Activated CD4-positive, alpha-beta T cell treated with anti-CD3 and anti-CD28 coated beads, Interleukin-2, amount 10 ng/mL, durations not matched to agents 24 days and 14 days (primary cell): ENCODE results near the gene PLPP2. TPM values are rescaled to one million over a fixed set of nuclear protein-coding genes. Genes with fewer than 3 reads are reported as not detected.
A peak's percentile ranks its signal among the peaks of the same experiment; 100 is the strongest.
"Not testable (repeated sequence)": the region's sequence is repeated elsewhere in the genome, so short reads cannot be mapped to it uniquely, and the experiment has no call there.

Experiments
- DNase-seq: peaks from one replicate; pipeline ENCODE4 v3.0.0; 2022
- H3K27ac Mint-ChIP-seq: one replicate; pipeline ENCODE4 v1.8.0; 2022; ENCODE audit warnings: mild to moderate bottlenecking, mixed read lengths
- H3K27me3 Mint-ChIP-seq: one replicate; pipeline ENCODE4 v1.8.0; 2022; ENCODE audit warnings: mixed read lengths
- H3K36me3 Mint-ChIP-seq: one replicate; pipeline ENCODE4 v1.8.0; 2022; ENCODE audit warnings: low read depth, mild to moderate bottlenecking, mixed read lengths
- H3K4me1 Mint-ChIP-seq: one replicate; pipeline ENCODE4 v1.8.0; 2021; ENCODE audit warnings: mixed read lengths
- H3K4me3 Mint-ChIP-seq: one replicate; pipeline ENCODE4 v1.8.0; 2022; ENCODE audit warnings: mild to moderate bottlenecking, moderate library complexity, mixed read lengths
- H3K9me3 Mint-ChIP-seq: one replicate; pipeline ENCODE4 v1.8.0; 2021; ENCODE audit warnings: mixed read lengths
- intact Hi-C: fragments of 100-400 bp; cut with micrococcal nuclease; formaldehyde crosslinking; loops from one replicate; pipeline ENCODE4 v1.15.1; 2023
- total RNA-seq: library from RNA; stranded (reverse); gene quantifications from 2 replicates; pipeline ENCODE4 v1.2.3, GENCODE V29; 2022

The PLPP2 gene
- total RNA-seq, 1 donor from 2014 or later: 0.07 TPM

DNA sequence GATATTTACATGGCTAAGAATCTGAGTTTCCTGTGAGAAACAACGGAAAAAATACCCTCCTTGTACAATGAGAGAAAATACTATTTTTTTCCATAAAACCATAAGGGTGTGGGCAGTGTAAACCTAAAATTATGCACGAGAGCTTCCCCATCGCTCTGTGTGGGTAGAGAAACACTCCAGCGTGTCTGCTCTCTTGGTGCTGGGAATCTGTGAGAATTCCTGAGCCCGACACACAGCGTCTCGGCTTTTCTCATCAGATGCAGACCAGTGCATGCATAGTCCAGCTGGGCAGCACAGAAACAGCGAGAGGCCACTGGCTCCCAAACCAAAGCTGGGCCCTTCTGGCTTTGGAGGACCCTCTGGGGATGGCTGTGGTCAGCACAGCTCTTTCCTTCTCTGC, 12.0 kb downstream of the PLPP2 start:
- peaks cover 6% of the 10 kb centered on the region for H3K27me3 Mint-ChIP-seq
- H3K27ac Mint-ChIP-seq: no peak overlapping the region
- DNase-seq: no peak
- no peaks in the 10 kb centered on the region for H3K9me3 Mint-ChIP-seq
- intact Hi-C loops: no loop called here
- H3K36me3 Mint-ChIP-seq: no peaks in the 10 kb centered on the region
- H3K4me3 Mint-ChIP-seq: no peak overlapping the region
- no peaks in the 10 kb centered on the region for H3K4me1 Mint-ChIP-seq

DNA sequence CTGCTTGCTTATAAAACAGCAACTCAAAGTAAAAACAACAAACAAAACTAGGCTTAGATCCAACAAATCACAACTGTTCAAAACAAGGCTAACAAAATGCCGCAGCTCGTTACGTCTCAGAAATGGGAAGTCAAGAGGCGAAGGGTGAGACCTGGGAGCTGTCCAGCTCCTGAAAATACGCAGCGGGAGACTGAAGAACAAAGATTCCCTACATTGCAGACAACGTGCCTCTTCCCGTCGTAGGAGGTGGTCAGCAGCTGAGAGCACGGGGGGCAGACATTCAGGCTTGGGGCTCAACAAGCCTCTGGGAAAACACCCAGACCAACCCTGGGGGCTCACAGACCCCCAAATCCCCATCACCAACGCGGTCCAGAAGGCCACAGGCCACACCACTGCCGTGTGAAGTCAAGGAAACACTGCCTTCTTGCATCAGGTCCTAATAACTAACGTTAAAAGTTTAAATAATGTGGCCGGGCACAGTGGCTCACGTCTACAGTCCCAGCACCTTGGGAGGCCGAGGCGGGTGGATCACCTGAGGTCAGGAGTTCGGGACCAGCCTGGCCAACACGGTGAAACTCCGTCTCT, 13.5 kb downstream of the PLPP2 start:
- H3K36me3 Mint-ChIP-seq: no peaks in the 10 kb centered on the region
- no peak overlapping the region for H3K27ac Mint-ChIP-seq
- peaks cover 6% of the 10 kb centered on the region for H3K27me3 Mint-ChIP-seq
- DNase-seq: no peak
- H3K4me3 Mint-ChIP-seq: no peak overlapping the region
- intact Hi-C loops: no loop called here
- no peaks in the 10 kb centered on the region for H3K9me3 Mint-ChIP-seq
- H3K4me1 Mint-ChIP-seq: no peaks in the 10 kb centered on the region

DNA sequence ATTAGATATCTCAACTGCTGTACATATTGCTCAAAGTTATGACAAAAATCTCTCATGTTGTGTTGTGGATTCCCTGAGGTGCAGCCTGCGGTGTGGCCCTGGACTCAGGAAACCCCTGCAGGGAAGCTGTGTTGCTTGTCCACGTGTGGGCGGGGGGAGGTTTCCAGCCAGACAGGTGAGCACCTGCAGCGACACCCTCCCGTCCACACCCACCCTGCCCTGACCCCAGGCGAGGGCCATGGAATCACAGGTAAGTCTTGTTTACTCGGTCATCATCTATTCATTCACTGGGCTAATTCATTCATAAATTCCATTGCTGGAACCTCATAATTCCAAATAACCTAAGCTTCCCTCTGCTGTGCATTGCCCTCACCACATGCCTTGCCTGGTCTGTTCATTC, 14.1 kb downstream of the PLPP2 start:
- Mint-ChIP-seq H3K27me3 (peaks cover 7% of the 10 kb centered on the region), H3K36me3 (no peaks in the 10 kb centered on the region), H3K27ac (no peak overlapping the region), H3K9me3 (no peaks in the 10 kb centered on the region), H3K4me1 (no peaks in the 10 kb centered on the region), H3K4me3 (no peak overlapping the region)
- intact Hi-C loops: no loop called here
- no peak for DNase-seq

- Mint-ChIP-seq H3K4me1 (no peaks in the 10 kb centered on the region), H3K4me3 (no peak overlapping the region), H3K27me3 (peaks cover 10% of the 10 kb centered on the region), H3K27ac (no peak overlapping the region), H3K36me3 (no peaks in the 10 kb centered on the region), H3K9me3 (no peaks in the 10 kb centered on the region)
- intact Hi-C loops: no loop called here
- DNase-seq: no peak
Measured at GRCh38 chr19:275958-276646, 15.1 kb downstream of the PLPP2 start.

GRCh38 chr19:275000-275399, 16.2 kb downstream of the PLPP2 start:
- H3K4me1 Mint-ChIP-seq: no peaks in the 10 kb centered on the region
- intact Hi-C loops: no loop called here
- H3K27me3 Mint-ChIP-seq: peaks cover 10% of the 10 kb centered on the region
- H3K36me3 Mint-ChIP-seq: no peaks in the 10 kb centered on the region
- H3K27ac Mint-ChIP-seq: no peak overlapping the region
- H3K4me3 Mint-ChIP-seq: no peak overlapping the region
- H3K9me3 Mint-ChIP-seq: no peaks in the 10 kb centered on the region
- DNase-seq: no peak

DNA sequence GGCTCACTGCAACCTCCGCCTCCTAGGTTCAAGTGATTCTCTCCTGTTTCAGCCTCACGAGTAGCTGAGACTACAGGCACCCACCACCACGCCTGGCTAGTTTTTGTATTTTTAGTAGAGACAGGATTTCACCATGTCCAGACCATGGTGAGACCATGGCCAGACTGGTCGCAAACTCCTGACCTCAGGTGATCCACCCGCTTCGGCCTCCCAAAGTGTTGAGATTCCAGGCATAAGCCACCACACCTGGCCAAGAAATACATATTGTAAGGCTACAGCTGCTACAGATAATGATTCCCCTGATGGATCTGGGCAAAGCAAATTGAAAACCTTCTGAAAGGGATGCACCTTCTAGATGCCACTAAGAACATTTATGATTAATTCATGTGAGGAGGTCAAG, 17.8 kb downstream of the PLPP2 start:
- H3K27ac Mint-ChIP-seq: no peak overlapping the region
- intact Hi-C loops: no loop called here
- H3K4me3 Mint-ChIP-seq: no peak overlapping the region
- no peaks in the 10 kb centered on the region for H3K36me3 Mint-ChIP-seq
- no peaks in the 10 kb centered on the region for H3K4me1 Mint-ChIP-seq
- peaks cover 14% of the 10 kb centered on the region for H3K27me3 Mint-ChIP-seq
- H3K9me3 Mint-ChIP-seq: no peaks in the 10 kb centered on the region
- no peak for DNase-seq

- Mint-ChIP-seq H3K27me3 (peaks cover 15% of the 10 kb centered on the region), H3K9me3 (no peaks in the 10 kb centered on the region), H3K36me3 (no peaks in the 10 kb centered on the region), H3K4me3 (no peak overlapping the region), H3K27ac (no peak overlapping the region), H3K4me1 (peaks cover 2% of the 10 kb centered on the region)
- DNase-seq: no peak
- intact Hi-C loops: no loop called here
Measured at GRCh38 chr19:271856-272255, 19.3 kb downstream of the PLPP2 start.

DNA sequence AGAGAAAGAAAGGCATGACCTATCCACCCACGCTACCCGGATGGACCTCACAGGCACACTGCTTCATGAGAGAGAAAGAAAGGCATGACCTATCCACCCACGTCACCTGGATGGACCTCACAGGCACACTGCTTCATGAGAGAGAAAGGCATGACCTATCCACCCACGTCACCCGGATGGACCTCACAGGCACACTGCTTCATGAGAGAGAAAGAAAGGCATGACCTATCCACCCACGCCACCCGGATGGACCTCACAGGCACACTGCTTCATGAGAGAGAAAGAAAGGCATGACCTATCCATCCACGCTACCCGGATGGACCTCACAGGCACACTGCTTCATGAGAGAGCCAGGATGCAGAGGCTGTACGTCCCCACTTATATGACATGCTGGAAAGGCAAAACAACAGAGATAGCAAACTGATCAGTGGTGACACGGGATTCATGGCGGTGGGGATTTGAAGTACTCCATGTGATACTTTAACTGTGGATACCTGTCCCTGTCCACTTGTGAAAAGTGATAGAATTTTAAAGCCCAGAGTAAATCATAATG, 20.4 kb downstream of the PLPP2 start:
- H3K4me1 Mint-ChIP-seq, H3K27ac Mint-ChIP-seq, intact Hi-C loops, H3K9me3 Mint-ChIP-seq, H3K36me3 Mint-ChIP-seq, DNase-seq, H3K4me3 Mint-ChIP-seq: not testable (repeated sequence)
- H3K27me3 Mint-ChIP-seq: peaks cover 25% of the 10 kb centered on the region

DNA sequence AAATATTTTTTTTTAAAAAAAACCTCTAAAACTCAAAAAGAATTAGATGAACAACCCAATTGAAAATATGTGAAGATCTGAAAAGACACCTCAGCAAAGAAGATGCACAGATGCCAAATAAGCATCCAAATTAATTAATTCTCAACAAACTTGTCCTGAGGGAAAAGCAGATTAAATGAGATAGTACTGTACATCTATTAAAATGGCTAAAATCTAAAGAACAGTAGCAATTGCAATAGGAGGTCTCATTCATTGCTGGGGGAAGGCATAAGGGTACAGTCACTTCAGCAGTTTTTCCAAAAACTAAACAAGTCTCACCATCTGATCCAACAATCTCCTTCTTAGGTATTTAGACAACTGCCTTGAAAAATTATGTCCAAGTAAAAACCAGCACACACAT, 22.0 kb downstream of the PLPP2 start:
- H3K36me3 Mint-ChIP-seq: no peaks in the 10 kb centered on the region
- intact Hi-C loops: no loop called here

DNA sequence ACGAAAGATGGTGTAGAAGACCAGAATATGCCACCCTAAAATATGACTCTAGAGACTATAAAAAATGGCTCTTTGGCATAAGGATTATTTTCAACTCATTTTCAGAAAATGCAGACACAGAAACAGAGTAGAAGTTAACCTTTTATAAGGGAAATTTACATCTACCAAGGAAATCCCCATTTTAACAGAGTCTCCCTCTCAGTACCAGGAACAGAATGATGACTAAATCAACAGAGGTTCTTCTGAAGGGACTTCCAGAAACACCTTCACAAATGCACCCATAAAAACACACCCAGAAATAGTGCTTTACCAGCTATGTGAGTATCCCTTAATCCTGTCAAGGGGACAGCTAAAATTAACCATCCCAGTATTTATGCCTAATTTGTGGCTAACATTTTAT, 29.1 kb downstream of the PLPP2 start:
- Mint-ChIP-seq H3K27me3 (peaks cover 23% of the 10 kb centered on the region), H3K4me3 (peak overlapping the region; percentile 23), H3K4me1 (peaks cover 15% of the 10 kb centered on the region), H3K9me3 (no peaks in the 10 kb centered on the region), H3K27ac (peak overlapping the region; percentile 76), H3K36me3 (no peaks in the 10 kb centered on the region)
- DNase-seq: no peak
- intact Hi-C loops: no loop called here

More for the DNA sequence above, 22.0 kb downstream of the PLPP2 start:
- H3K4me3 Mint-ChIP-seq: no peak overlapping the region
- H3K9me3 Mint-ChIP-seq: no peaks in the 10 kb centered on the region
- H3K27ac Mint-ChIP-seq: no peak overlapping the region
- DNase-seq: no peak
- peaks cover 7% of the 10 kb centered on the region for H3K4me1 Mint-ChIP-seq
- peaks cover 35% of the 10 kb centered on the region for H3K27me3 Mint-ChIP-seq

DNA sequence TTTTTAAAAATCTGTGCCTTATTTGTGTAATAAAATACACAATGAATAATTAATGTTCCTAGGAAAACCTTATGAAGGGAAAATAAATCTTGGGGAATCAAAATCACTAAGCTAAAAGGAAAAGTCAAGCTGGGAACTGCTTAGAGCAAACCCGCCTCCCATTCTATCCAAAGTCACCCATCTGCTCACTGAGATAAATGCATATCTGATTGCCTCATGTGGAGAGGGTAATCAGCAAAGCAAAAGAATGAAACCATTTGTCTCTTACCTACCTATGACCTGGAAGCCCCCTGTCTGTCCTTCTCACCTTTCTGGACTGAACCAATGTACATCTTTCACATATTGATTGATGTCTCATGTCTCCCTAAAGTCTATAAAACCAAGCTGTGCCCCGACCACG, 34.4 kb downstream of the PLPP2 start:
- H3K27me3 Mint-ChIP-seq: peaks cover 31% of the 10 kb centered on the region
- intact Hi-C loops, H3K27ac Mint-ChIP-seq, H3K4me3 Mint-ChIP-seq, H3K9me3 Mint-ChIP-seq, H3K36me3 Mint-ChIP-seq, H3K4me1 Mint-ChIP-seq: not testable (repeated sequence)
- DNase-seq: peak; percentile 43

- DNase-seq: peak; percentile 45
- H3K4me1 Mint-ChIP-seq, H3K9me3 Mint-ChIP-seq, H3K36me3 Mint-ChIP-seq, H3K4me3 Mint-ChIP-seq, intact Hi-C loops, H3K27ac Mint-ChIP-seq: not testable (repeated sequence)
- H3K27me3 Mint-ChIP-seq: peaks cover 33% of the 10 kb centered on the region
Measured at GRCh38 chr19:252421-253186, 38.6 kb downstream of the PLPP2 start.

DNA sequence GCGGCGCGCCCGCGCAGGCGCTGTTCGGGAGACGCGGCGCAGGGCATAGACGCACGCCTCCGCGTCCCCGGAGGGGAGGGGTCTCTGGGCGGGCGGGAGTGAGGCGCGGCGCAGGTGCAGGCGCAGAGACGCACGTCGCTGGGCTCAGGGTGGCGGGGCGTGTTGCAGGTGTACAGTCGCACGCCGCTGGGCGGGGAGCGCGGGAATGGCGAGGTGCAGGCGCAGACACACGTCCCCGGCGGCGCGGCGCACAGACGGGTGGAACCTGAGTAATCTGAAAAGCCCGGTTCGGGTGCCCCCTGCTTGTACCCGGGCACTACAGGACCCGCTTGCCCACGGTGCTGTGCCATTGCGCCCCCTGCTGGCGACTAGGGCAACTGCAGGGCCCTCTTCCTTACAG, 44.7 kb downstream of the PLPP2 start:
- no peaks in the 10 kb centered on the region for H3K9me3 Mint-ChIP-seq
- no peaks in the 10 kb centered on the region for H3K36me3 Mint-ChIP-seq
- H3K27me3 Mint-ChIP-seq: peaks cover 2% of the 10 kb centered on the region
- intact Hi-C loops: no loop called here
- peak; percentile 75 for DNase-seq
- H3K4me1 Mint-ChIP-seq: no peaks in the 10 kb centered on the region
- H3K4me3 Mint-ChIP-seq: no peak overlapping the region
- no peak overlapping the region for H3K27ac Mint-ChIP-seq

GRCh38 chr19:245900-246299, 45.3 kb downstream of the PLPP2 start:
- H3K36me3 Mint-ChIP-seq, intact Hi-C loops: not testable (repeated sequence)

More at GRCh38 chr19:245900-246299, 45.3 kb downstream of the PLPP2 start:
- H3K4me1 Mint-ChIP-seq, H3K4me3 Mint-ChIP-seq, H3K9me3 Mint-ChIP-seq, H3K27ac Mint-ChIP-seq, H3K27me3 Mint-ChIP-seq, DNase-seq: not testable (repeated sequence)
